HL-60 (cell line): ENCODE measurements around the gene PI3.

Experiments
- GABPA ChIP-seq: IDR thresholded peaks from 2 replicates; pipeline ENCODE4 v1.6.1; 2012; ENCODE audit warnings: low read depth
- POLR2AphosphoS5 ChIP-seq: IDR thresholded peaks from 2 replicates; pipeline ENCODE4 v1.6.1; 2012; ENCODE audit warnings: low read depth
- SPI1 ChIP-seq: IDR thresholded peaks from 2 replicates; pipeline ENCODE4 v1.6.1; 2012; ENCODE audit warnings: low read depth, mild to moderate bottlenecking, borderline replicate concordance
- TF ChIP-seq, protein P1 (sequence below): IDR thresholded peaks from one replicate; pipeline ENCODE4 v1.5.1; 2011; ENCODE audit warnings: low read length, control low read depth, inconsistent platforms; ENCODE audit not compliant: insufficient read depth
- TF ChIP-seq, protein P2 (sequence below): IDR thresholded peaks from 2 replicates; pipeline ENCODE4 v1.6.1; 2012; ENCODE audit warnings: low read depth; ENCODE audit not compliant: insufficient replicate concordance

DNA sequence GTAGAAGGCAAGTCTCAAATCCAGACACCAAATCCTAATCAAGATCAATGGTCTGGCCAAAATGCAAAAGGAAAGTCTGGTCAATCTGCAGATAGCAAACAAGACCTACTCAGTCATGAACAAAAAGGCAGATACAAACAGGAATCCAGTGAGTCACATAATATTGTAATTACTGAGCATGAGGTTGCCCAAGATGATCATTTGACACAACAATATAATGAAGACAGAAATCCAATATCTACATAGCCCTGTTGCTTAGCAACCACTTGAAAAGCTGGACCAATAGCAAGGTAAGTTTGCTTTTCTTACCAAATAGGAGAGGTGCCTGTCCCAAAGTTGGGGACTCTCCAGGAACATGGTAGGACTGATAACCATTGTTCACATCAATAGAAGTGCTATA is 48.4 kb downstream of the PI3 start:
- TF ChIP-seq, protein P1, sequence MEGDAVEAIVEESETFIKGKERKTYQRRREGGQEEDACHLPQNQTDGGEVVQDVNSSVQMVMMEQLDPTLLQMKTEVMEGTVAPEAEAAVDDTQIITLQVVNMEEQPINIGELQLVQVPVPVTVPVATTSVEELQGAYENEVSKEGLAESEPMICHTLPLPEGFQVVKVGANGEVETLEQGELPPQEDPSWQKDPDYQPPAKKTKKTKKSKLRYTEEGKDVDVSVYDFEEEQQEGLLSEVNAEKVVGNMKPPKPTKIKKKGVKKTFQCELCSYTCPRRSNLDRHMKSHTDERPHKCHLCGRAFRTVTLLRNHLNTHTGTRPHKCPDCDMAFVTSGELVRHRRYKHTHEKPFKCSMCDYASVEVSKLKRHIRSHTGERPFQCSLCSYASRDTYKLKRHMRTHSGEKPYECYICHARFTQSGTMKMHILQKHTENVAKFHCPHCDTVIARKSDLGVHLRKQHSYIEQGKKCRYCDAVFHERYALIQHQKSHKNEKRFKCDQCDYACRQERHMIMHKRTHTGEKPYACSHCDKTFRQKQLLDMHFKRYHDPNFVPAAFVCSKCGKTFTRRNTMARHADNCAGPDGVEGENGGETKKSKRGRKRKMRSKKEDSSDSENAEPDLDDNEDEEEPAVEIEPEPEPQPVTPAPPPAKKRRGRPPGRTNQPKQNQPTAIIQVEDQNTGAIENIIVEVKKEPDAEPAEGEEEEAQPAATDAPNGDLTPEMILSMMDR, result no peak
- TF ChIP-seq POLR2AphosphoS5 (no peak), GABPA (no peak), SPI1 (no peak)
- TF ChIP-seq, protein P2, sequence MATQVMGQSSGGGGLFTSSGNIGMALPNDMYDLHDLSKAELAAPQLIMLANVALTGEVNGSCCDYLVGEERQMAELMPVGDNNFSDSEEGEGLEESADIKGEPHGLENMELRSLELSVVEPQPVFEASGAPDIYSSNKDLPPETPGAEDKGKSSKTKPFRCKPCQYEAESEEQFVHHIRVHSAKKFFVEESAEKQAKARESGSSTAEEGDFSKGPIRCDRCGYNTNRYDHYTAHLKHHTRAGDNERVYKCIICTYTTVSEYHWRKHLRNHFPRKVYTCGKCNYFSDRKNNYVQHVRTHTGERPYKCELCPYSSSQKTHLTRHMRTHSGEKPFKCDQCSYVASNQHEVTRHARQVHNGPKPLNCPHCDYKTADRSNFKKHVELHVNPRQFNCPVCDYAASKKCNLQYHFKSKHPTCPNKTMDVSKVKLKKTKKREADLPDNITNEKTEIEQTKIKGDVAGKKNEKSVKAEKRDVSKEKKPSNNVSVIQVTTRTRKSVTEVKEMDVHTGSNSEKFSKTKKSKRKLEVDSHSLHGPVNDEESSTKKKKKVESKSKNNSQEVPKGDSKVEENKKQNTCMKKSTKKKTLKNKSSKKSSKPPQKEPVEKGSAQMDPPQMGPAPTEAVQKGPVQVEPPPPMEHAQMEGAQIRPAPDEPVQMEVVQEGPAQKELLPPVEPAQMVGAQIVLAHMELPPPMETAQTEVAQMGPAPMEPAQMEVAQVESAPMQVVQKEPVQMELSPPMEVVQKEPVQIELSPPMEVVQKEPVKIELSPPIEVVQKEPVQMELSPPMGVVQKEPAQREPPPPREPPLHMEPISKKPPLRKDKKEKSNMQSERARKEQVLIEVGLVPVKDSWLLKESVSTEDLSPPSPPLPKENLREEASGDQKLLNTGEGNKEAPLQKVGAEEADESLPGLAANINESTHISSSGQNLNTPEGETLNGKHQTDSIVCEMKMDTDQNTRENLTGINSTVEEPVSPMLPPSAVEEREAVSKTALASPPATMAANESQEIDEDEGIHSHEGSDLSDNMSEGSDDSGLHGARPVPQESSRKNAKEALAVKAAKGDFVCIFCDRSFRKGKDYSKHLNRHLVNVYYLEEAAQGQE, result no peak
